Measurements from ENCODE around the gene C3orf18.

C3orf18 gene

GRCh38 chr3:50580683-50581458 is 13.3 kb upstream of the C3orf18 start:
- no peak for DNase-seq (ENCODE audit: low read depth)

- no peak for DNase-seq (ENCODE audit: low read depth)
Measured at GRCh38 chr3:50577348-50577747, 9.8 kb upstream of the C3orf18 start.

- DNase-seq (ENCODE audit: low read depth): no peak
Measured at GRCh38 chr3:50575372-50575771, 7.8 kb upstream of the C3orf18 start.

- DNase-seq (ENCODE audit: low read depth): no peak
Measured at GRCh38 chr3:50574444-50574831, 6.9 kb upstream of the C3orf18 start.

GRCh38 chr3:50573566-50574443 is 6.3 kb upstream of the C3orf18 start:
- DNase-seq (ENCODE audit: low read depth): no peak

- DNase-seq (ENCODE audit: low read depth): no peak
Measured at GRCh38 chr3:50572801-50573371, 5.3 kb upstream of the C3orf18 start.

GRCh38 chr3:50572158-50572557 is 4.6 kb upstream of the C3orf18 start:
- no peak for DNase-seq (ENCODE audit: low read depth)

GRCh38 chr3:50571486-50571885 is 3.9 kb upstream of the C3orf18 start:
- no peak for DNase-seq (ENCODE audit: low read depth)

- no peak for DNase-seq (ENCODE audit: low read depth)
Measured at GRCh38 chr3:50570508-50571279, 3.1 kb upstream of the C3orf18 start.

GRCh38 chr3:50568947-50569749 is 1.6 kb upstream of the C3orf18 start, which contains the start of gene HEMK1:
Gene HEMK1, plus strand, starts transcription at chr3:50569522. Its CDS starts 1,583 bp downstream, at chr3:50571105.
- peak; percentile 92 for DNase-seq (ENCODE audit: low read depth)

GRCh38 chr3:50567011-50567385 is 549 bp downstream of the C3orf18 start:
- no peak for DNase-seq (ENCODE audit: low read depth)

- DNase-seq (ENCODE audit: low read depth): no peak
Measured at GRCh38 chr3:50564321-50564720, 3.2 kb downstream of the C3orf18 start.

- DNase-seq (ENCODE audit: low read depth): no peak
Measured at GRCh38 chr3:50563867-50564266, 3.7 kb downstream of the C3orf18 start.

- peak; percentile 35 for DNase-seq (ENCODE audit: low read depth)
Measured at GRCh38 chr3:50562861-50563260, 4.7 kb downstream of the C3orf18 start.

- DNase-seq (ENCODE audit: low read depth): no peak
Measured at GRCh38 chr3:50559702-50560101, 7.8 kb downstream of the C3orf18 start.

- no peak for DNase-seq (ENCODE audit: low read depth)
Measured at GRCh38 chr3:50557915-50558314, 9.6 kb downstream of the C3orf18 start.

GRCh38 chr3:50557106-50557505 is 10.4 kb downstream of the C3orf18 start:
- DNase-seq (ENCODE audit: low read depth): no peak

GRCh38 chr3:50554553-50554952 is 13.0 kb downstream of the C3orf18 start:
- no peak for DNase-seq (ENCODE audit: low read depth)

GRCh38 chr3:50552598-50552997 is 14.9 kb downstream of the C3orf18 start:
- no peak for DNase-seq (ENCODE audit: low read depth)

- DNase-seq (ENCODE audit: low read depth): no peak
Measured at GRCh38 chr3:50551681-50552435, 15.7 kb downstream of the C3orf18 start.

Data from HS-27A (cell line).